AG04450 (cell line): ENCODE measurements around the gene PRR13. TPM values are rescaled to one million over a fixed set of nuclear protein-coding genes. Genes with fewer than 3 reads are reported as not detected.
"Not testable (repeated sequence)": the region's sequence is repeated elsewhere in the genome, so short reads cannot be mapped to it uniquely, and the experiment has no call there.

Source experiments
- CTCF ChIA-PET: fragments of 300-600, 350-600 bp; formaldehyde crosslinking; extraction: SDS; loops from one replicate; lab custom pipeline; 2022; ENCODE audit warnings: antibody characterized with exemption, inconsistent platforms; lab: Charles Lee
- POLR2A ChIA-PET: fragments of 350-600 bp; formaldehyde crosslinking; extraction: SDS; loops from one replicate; lab custom pipeline; 2021; ENCODE audit warnings: antibody characterized with exemption, inconsistent platforms; lab: Yijun Ruan, JAX
- DNase-seq: peaks from one replicate; pipeline ENCODE4 v3.0.0-alpha.2; 2011; ENCODE audit warnings: low read depth, low spot score
- H3K27ac ChIP-seq: one replicate; pipeline ENCODE4 v1.5.1; 2012; ENCODE audit warnings: low read depth, low read length, control low read depth
- H3K27me3 ChIP-seq: one replicate; pipeline ENCODE4 v1.6.0; 2012; ENCODE audit warnings: low read length; ENCODE audit not compliant: control insufficient read depth, insufficient read depth
- H3K4me3 ChIP-seq: 2 replicates; pipeline ENCODE4 v1.5.1; 2011; ENCODE audit warnings: mild to moderate bottlenecking, low read depth, low read length, control low read depth
- H3K9me3 ChIP-seq: 2 replicates; pipeline ENCODE4 v1.5.1; 2012; ENCODE audit warnings: low read length; ENCODE audit not compliant: control insufficient read depth, insufficient read depth
- polyA plus RNA-seq: library from polyadenylated mRNA; depleted of rRNA; stranded (reverse); fragments of >200 nt; gene quantifications from 2 replicates; pipeline ENCODE4 v1.2.3, GENCODE V29; 2011
- TF ChIP-seq, protein P1 (sequence below): IDR thresholded peaks from 2 replicates; pipeline ENCODE4 v1.5.1; 2011; ENCODE audit warnings: low read depth, low read length, control low read depth, inconsistent platforms

Gene PRR13
- polyA plus RNA-seq, 1 experiment = 71.4 TPM

DNA sequence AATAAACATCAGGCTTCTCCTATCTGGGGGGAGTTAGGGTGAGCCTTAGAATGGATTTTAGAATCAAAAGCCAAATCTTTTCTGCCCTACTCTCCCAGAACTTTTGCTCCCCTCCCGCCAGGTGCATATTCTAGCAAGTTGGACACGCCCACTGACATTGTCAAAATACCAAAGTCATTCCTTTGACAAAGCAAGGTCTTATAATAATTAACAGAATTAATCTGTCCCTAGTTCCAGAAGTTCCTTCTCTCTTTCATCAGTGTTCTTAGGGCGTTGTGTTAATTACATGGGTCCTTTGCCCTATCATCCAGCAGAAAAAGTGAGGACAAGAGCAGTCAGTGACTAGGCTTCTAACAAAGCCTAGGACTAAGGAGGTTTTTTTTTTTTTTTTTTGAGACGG, 2.4 kb downstream of the PRR13 start:
- Histone ChIP-seq H3K27ac (no peak overlapping the region), H3K27me3 (no peaks in the 10 kb centered on the region), H3K4me3 (no peak overlapping the region), H3K9me3 (no peaks in the 10 kb centered on the region)
- TF ChIP-seq, protein P1, sequence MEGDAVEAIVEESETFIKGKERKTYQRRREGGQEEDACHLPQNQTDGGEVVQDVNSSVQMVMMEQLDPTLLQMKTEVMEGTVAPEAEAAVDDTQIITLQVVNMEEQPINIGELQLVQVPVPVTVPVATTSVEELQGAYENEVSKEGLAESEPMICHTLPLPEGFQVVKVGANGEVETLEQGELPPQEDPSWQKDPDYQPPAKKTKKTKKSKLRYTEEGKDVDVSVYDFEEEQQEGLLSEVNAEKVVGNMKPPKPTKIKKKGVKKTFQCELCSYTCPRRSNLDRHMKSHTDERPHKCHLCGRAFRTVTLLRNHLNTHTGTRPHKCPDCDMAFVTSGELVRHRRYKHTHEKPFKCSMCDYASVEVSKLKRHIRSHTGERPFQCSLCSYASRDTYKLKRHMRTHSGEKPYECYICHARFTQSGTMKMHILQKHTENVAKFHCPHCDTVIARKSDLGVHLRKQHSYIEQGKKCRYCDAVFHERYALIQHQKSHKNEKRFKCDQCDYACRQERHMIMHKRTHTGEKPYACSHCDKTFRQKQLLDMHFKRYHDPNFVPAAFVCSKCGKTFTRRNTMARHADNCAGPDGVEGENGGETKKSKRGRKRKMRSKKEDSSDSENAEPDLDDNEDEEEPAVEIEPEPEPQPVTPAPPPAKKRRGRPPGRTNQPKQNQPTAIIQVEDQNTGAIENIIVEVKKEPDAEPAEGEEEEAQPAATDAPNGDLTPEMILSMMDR = no peak
- POLR2A ChIA-PET = no interaction called here
- DNase-seq = no peak
- CTCF ChIA-PET = interaction anchor here (0.6 to 1.4 kb wide), 3 partner anchors 9 to 123 kb away, joined by 3 to 8 read pairs (median 5); partner anchors contain the start of gene AAAS

DNA sequence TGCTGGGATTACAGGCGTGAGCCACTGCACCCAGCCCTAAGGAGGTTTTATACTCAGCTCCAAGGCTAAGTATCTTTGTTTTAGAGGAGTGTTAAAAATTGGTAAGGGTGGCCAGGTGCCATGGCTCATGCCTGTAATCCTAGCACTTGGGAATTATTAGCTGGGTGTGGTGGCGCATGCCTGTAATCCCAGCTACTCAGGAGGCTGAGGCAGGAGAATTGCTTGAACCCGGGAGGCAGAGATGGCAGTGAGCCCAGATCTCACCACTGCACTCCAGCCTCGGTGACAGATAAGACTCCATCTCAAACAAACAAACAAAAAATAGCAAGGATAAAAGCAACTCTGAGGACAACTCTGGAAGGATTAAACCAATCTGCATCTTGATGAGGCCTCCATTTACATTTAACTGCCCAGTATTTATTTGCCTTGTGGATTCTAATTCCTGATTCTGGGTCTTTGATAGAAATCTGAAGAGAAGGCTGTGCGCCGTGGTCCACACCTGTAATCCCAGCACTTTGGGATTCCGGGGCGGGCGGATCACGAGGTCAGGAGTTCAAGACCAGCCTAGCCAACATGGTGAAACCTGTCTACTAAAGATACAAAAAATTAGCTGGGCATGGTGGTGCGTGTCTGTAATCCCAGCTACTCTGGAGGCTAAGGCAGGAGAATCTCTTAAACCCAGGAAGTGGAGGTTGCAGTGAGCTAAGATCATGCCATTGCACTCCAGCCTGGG, 3.2 kb downstream of the PRR13 start:
- POLR2A ChIA-PET = interaction anchor here (0.6 to 0.7 kb wide), 2 partner anchors 27 to 46 kb away, joined by 4 read pairs; no protein-coding TSS in a partner anchor
- not testable (repeated sequence) for DNase-seq, H3K4me3 ChIP-seq, H3K9me3 ChIP-seq, H3K27ac ChIP-seq, H3K27me3 ChIP-seq
- CTCF ChIA-PET = interaction anchor here (0.6 to 1.4 kb wide), 4 partner anchors 8 to 92 kb away, joined by 3 to 7 read pairs (median 6); no protein-coding TSS in a partner anchor

DNA sequence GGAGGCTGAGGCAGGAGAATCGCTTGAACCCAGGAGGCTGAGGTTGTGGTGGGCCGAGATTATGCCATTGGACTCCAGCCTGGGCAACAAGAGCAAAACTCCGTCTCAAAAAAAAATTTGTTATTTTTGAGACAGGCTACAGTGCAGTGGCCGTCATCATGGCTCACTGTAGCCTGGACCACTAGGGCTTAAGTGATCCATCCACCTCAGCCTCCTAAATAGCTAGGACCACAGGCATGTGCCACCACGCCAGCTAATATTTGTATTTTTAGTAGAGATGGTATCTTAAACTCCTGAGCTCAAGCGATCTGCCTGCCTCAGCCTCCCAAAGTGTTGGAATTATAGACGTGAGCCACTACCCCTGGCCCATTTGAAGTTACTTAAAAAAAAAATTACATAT, 9.4 kb downstream of the PRR13 start:
- TF ChIP-seq, protein P1 = no peak
- CTCF ChIA-PET = interaction anchor here (0.5 to 2.1 kb wide), 7 partner anchors 8 to 231 kb away, joined by 3 to 20 read pairs (median 4); no protein-coding TSS in a partner anchor
- Histone ChIP-seq H3K9me3 (no peaks in the 10 kb centered on the region; the same call in 1 of the 2 replicates), H3K27me3 (no peaks in the 10 kb centered on the region), H3K27ac (no peak overlapping the region), H3K4me3 (no peak overlapping the region)
- POLR2A ChIA-PET = interaction anchor here (1.0 to 1.2 kb wide), 2 partner anchors 10 to 28 kb away, joined by 3 read pairs; partner anchors contain the start of gene PRR13
- no peak for DNase-seq

DNA sequence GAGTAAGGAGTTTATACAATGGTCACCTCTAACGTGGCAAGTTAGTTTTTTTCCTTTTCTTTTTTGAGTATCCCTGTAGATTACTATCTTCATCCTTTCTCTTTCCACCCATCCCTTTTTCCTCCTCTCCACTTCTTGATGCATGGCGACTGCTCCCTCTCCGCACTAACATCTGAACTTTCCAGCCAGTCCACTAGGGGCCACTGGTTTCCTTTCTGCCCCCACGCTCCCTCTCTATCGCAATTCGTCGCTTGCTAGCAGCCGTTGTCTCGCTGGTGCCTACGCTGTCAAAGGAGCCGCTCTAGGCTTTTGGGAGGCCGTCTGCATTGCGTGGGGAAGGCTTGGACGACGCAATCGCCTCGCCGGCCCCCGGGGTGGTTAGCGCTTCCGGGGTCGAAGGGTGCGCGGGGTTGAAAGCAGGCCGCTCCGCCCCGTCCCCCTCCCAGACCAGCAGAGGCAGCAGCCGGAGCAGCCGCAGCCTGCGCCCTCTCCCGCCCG, 10.2 kb downstream of the PRR13 start, which contains the start of gene PCBP2:
TSS of gene PCBP2 (plus strand) at position 442 of the 498 bp plus-strand sequence. CDS start 2,699 bp downstream, outside the sequence.
- TF ChIP-seq, protein P1 = peak; percentile 92
- CTCF ChIA-PET = interaction anchor here (0.7 to 2.1 kb wide), 6 partner anchors 25 to 231 kb away, joined by 3 to 20 read pairs (median 4); no protein-coding TSS in a partner anchor

More for the DNA sequence above, 10.2 kb downstream of the PRR13 start, which contains the start of gene PCBP2:
- peak; percentile 99 for DNase-seq
- Histone ChIP-seq H3K4me3 (peak within 1 kb of the TSS; percentile 90), H3K9me3 (no peaks in the 10 kb centered on the region; the same call in 1 of the 2 replicates), H3K27ac (peak within 1 kb of the TSS; percentile 94), H3K27me3 (no peaks in the 10 kb centered on the region)
- POLR2A ChIA-PET = interaction anchor here (1.0 to 1.2 kb wide), 2 partner anchors 11 to 27 kb away, joined by 3 read pairs; partner anchors contain the start of gene PRR13
